ENCODE measurements around the gene ALK. TPM values are rescaled to one million over a fixed set of nuclear protein-coding genes. Genes with fewer than 3 reads are reported as not detected.

ALK gene
- total RNA-seq, 2 donors from 2014 or later: 0.13 to 0.46 TPM

GRCh38 chr2:29235411-29235810 is 686.0 kb downstream of the ALK start:
- Mint-ChIP-seq H3K27ac (no peak overlapping the region), H3K4me1 (no peaks in the 10 kb centered on the region), H3K36me3 (ENCODE audit: low read depth) (no peaks in the 10 kb centered on the region), H3K27me3 (ENCODE audit: insufficient read depth) (peaks cover 2% of the 10 kb centered on the region), H3K4me3 (no peak overlapping the region), H3K9me3 (no peaks in the 10 kb centered on the region)
- no peak overlapping the region for H3K4me3 ChIP-seq (ENCODE audit: low read length)
- no peak overlapping the region for H3K9ac ChIP-seq (ENCODE audit: extremely low read depth, low read length, poor library complexity, severe bottlenecking)
- no peaks in the 10 kb centered on the region for H3K4me1 ChIP-seq (ENCODE audit: control insufficient read depth, insufficient read depth, low read length)
- no peaks in the 10 kb centered on the region for H3K36me3 ChIP-seq (ENCODE audit: control insufficient read depth, insufficient read depth, low read length)
- WGBS, 2 experiments (ENCODE audit: insufficient coverage in 1 of 2, insufficient read length in 1 of 2): 88 to 100% methylated on average over 1 to 3 of the region's 3 CpGs
- no peak for TF ChIP-seq CTCF (conservative IDR thresholded peaks at IDR 0.05)
- H3K27ac ChIP-seq (ENCODE audit: low read depth, low read length): no peak overlapping the region
- DNase-seq: no peak
- H3K27me3 ChIP-seq (ENCODE audit: control insufficient read depth, insufficient read depth, low read length, poor library complexity, severe bottlenecking): no peaks in the 10 kb centered on the region
- no peaks in the 10 kb centered on the region for H3K9me3 ChIP-seq (ENCODE audit: control insufficient read depth, low read length)

- H3K36me3 Mint-ChIP-seq (ENCODE audit: low read depth): no peaks in the 10 kb centered on the region
- no peaks in the 10 kb centered on the region for H3K4me1 Mint-ChIP-seq
- H3K27me3 ChIP-seq (ENCODE audit: control insufficient read depth, insufficient read depth, low read length, poor library complexity, severe bottlenecking): no peaks in the 10 kb centered on the region
- 83 to 85% methylated on average over 6 of the region's 6 CpGs for WGBS, 2 experiments (ENCODE audit: insufficient coverage in 1 of 2, insufficient read length in 1 of 2)
- TF ChIP-seq CTCF (conservative IDR thresholded peaks at IDR 0.05): no peak
- H3K36me3 ChIP-seq (ENCODE audit: control insufficient read depth, insufficient read depth, low read length): no peaks in the 10 kb centered on the region
- DNase-seq: no peak
- no peak overlapping the region for H3K4me3 ChIP-seq (ENCODE audit: low read length)
- no peaks in the 10 kb centered on the region for H3K9me3 Mint-ChIP-seq
- H3K27ac Mint-ChIP-seq: no peak overlapping the region
- no peak overlapping the region for H3K27ac ChIP-seq (ENCODE audit: low read depth, low read length)
- no peaks in the 10 kb centered on the region for H3K4me1 ChIP-seq (ENCODE audit: control insufficient read depth, insufficient read depth, low read length)
- H3K9ac ChIP-seq (ENCODE audit: extremely low read depth, low read length, poor library complexity, severe bottlenecking): no peak overlapping the region
- H3K27me3 Mint-ChIP-seq (ENCODE audit: insufficient read depth): peaks cover 3% of the 10 kb centered on the region
- H3K9me3 ChIP-seq (ENCODE audit: control insufficient read depth, low read length): no peaks in the 10 kb centered on the region
- H3K4me3 Mint-ChIP-seq: no peak overlapping the region
Observed at GRCh38 chr2:29233428-29233827, 688.0 kb downstream of the ALK start.

GRCh38 chr2:29232041-29232440 is 689.3 kb downstream of the ALK start:
- no peak overlapping the region for H3K27ac Mint-ChIP-seq
- no peak for TF ChIP-seq CTCF (conservative IDR thresholded peaks at IDR 0.05)
- H3K36me3 Mint-ChIP-seq (ENCODE audit: low read depth): no peaks in the 10 kb centered on the region
- H3K9me3 Mint-ChIP-seq: no peaks in the 10 kb centered on the region
- no peak overlapping the region for H3K4me3 Mint-ChIP-seq
- no peaks in the 10 kb centered on the region for H3K36me3 ChIP-seq (ENCODE audit: control insufficient read depth, insufficient read depth, low read length)
- H3K27me3 Mint-ChIP-seq (ENCODE audit: insufficient read depth): peaks cover 9% of the 10 kb centered on the region
- no peak overlapping the region for H3K9ac ChIP-seq (ENCODE audit: extremely low read depth, low read length, poor library complexity, severe bottlenecking)
- no peak overlapping the region for H3K4me3 ChIP-seq (ENCODE audit: low read length)
- no peaks in the 10 kb centered on the region for H3K4me1 ChIP-seq (ENCODE audit: control insufficient read depth, insufficient read depth, low read length)
- no peak overlapping the region for H3K27ac ChIP-seq (ENCODE audit: low read depth, low read length)
- no peak for DNase-seq
- no peaks in the 10 kb centered on the region for H3K9me3 ChIP-seq (ENCODE audit: control insufficient read depth, low read length)
- 91 to 98% methylated on average over 10 to 14 of the region's 14 CpGs for WGBS, 2 experiments (ENCODE audit: insufficient coverage in 1 of 2, insufficient read length in 1 of 2)
- no peaks in the 10 kb centered on the region for H3K27me3 ChIP-seq (ENCODE audit: control insufficient read depth, insufficient read depth, low read length, poor library complexity, severe bottlenecking)
- H3K4me1 Mint-ChIP-seq: no peaks in the 10 kb centered on the region
